ENCODE data around the gene PRTG.
"Not testable (repeated sequence)": the region's sequence is repeated elsewhere in the genome, so short reads cannot be mapped to it uniquely, and the experiment has no call there.

PRTG gene

DNA sequence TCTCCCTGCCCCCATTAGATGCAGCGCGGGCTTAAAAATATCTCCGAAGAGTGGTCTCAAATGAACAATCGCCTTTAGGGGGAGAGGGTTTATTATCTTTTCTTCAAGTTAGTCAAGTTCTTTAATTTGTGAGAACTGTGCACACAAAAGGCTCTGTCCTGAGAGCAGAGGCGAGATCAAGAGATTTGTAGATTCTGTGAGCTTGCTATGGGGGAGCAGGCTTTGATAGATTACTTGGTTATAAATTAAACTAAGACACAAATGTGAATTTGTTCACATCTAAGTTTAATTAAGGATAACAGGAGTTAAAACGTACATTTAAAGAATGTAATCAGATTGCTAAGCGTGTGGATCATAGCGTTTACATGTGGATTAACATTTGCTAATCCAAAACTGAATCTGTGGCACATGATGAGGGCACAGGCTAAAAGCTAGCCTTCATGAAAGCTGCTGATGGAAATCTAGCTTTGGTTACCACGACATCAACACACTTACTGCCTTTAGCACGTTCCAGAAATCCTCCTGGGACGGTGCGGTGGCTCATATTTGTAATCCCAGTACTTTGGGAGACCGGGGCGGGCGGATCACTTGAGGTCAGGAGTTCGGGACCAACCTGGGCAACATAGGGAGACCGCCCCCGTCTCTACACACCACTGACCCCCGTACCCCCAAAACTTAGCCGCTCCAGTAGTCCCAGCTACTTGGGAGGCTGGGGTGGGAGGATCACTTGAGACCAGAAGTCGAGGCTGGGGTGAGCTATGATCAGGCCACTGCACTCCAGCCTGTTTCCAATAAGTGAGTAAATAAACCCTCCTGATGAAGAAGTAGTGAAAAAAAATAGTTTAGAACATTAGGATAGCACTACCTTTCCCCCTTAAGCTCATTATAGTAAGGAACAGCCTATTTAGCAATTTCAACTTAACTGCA is 1.0 kb upstream of the PRTG start:
- DNase-seq (ENCODE audit: low read depth) = no peak

DNA sequence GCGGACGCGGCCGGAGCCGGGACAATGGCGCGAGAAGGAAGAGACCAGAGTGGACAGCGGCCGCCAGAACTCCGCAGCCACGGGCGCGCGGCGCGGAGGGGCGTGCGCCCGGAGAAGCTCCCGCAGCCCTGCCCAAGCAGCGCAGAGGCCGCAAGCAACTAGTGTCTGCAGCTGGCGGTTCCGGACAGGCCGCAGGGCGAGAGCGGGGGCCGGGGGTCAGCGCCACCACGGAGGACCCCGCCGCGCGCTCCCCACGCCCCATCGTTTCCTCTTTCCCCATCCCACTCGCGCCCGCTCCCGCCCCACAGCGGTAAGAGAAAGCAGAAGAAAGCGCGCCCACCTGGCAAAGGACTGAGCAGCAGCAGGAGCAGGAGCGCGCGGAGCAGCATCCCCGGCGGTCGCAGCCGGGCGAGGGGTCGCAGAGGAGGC is 440 bp downstream of the PRTG start:
- DNase-seq (ENCODE audit: low read depth) = no peak

DNA sequence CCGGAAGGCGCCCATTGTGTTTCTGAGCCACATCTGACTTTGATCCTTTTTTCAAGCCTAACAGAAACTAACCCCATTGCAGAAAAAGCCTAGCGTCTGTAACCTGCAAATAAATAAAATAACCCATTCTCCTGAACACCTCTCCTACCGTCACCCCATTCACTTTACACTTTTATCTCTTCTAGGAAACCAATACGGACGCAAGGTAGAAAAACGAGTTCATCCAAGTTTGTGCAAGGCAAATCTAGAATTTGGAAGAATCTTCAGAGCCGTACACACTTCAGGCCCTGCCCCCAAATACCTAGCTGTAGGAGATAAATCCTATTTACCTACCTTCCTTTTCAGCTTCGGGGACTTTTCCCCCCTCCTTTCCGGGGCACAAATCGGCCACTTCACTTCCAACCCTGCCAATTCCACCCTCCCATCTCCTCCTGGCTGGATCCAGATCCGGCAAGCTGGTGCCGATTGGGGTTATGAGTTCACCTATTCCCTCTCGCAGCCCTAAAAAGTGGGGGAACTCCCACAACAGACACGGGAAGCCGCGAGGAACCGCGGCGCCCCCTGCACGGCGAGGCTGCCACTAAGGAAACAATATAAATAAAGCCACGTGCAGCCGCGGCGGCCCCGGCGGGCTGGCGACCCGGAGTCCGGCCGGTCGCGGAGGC is 987 bp downstream of the PRTG start:
- no peak for DNase-seq (ENCODE audit: low read depth)

DNA sequence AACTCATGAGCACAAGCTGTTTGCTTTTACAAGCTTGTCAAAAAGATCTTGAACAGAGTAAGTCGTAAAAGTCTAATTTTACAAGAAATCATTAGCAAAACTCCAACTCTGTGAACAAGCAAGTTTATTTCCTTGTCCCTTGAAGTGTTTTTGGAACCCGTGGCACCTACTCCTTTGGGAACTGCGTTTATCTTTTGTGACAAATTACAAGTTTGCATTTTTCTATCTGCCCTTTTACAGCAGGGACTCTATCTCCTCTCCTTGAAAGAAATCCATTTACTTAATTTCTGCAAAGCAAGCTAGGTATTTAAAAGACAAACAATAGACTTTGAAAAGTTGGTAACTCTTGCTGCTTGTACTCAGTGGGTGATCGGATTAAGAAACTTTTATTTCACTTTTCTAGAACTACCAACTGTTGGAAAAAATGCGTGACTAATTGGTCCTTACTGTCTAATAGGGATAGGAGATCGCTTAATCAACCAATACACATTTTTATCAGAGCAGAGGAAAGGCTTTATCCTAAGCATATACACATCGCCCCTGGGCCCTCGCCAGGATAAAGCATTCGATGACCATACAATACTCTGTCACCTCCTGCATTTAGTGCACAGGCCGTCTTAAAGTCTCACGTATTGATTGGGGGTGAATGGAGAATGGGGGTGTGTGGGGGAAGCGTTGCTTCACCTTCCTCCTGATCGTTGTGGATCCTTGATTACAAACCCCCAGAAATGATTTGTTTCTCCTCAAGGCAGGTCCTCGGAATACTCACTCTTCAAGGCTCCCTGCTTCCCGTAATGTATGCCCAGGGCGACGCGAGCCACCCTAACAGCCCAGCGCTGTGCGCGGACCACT is 1.7 kb downstream of the PRTG start:
- DNase-seq (ENCODE audit: low read depth) = no peak

DNA sequence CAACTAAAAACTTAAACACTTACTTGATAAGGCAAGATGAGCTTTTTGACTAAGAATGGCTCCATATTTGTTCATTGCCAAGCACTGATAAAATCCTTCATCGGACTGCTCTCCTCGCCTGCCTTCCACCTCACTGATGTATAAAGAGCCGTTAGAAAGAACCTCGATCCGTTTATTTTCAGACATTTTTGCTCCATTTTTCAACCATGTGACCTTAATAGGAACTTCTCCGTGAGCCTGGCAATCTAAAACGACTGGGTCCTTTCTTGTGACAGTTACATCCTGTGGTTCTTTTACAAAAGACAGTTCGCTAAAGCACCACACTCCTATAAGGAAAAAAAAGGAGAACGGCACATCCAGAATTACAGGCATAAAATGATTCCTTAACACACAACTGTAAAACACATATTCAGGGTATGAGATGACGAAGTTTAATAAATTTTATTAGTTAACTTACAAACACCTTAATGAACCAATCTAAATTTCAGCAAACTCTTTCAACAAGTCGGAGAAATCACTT is 2.5 kb downstream of the PRTG start:
- no peak for DNase-seq (ENCODE audit: low read depth)

DNA sequence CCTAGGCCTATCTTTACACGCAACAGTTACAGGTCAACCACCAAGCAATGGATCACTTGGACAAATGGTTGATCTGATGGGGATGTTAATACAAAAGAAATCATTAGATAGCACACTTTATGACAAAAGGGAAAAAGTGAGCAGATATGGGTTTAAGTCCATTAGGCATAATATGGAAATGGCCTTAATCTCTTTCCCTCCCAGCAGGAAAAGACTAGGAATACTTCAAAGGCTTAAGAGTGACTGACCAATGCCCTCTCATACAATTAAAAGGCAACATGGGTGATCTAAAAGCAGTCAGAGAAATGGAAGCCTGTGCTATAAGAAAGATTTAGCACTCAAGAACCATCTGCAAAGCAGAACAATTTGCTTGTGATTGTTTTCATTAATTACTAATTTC is 3.3 kb downstream of the PRTG start:
- DNase-seq (ENCODE audit: low read depth) = no peak

DNA sequence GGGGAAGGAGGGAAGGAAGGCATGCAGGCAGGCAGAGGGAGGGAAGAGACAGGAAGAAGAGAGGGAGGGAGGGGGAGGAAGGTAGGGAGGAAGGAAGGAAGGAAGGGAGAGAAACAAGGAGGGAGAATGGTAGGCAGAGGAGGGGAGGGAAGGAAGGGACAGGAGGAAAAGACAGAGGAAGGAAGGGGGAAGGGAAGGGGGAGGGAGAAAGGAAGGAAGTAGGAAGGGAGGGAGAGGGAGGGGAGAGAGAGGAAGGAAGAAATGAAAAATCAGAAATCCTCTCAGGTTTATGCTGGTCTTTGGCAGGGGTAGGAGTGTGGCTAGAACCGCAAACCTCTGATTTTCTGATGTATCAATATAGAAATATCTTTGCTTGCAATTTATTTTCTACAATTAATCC is 4.2 kb downstream of the PRTG start:
- no peak for DNase-seq (ENCODE audit: low read depth)

DNA sequence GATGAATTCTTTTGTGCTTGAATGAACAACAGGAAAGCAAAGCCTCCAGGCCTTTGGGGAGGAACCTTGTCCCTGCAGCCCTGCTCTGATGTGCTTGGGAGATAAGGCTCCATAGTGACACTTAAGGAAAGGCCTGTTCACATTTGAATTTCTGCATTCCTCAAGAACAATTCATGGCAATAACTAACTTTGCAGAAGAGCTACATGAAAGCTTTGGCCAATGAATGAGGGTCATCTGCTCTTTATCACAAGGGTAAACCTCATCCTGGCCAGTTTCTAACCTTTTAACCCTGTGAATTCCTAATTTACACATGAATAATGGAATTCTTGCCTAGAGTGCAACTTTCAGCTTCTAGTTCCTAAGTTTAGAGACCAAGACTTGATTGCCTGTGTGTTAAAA is 5.6 kb downstream of the PRTG start:
- DNase-seq (ENCODE audit: low read depth) = no peak

DNA sequence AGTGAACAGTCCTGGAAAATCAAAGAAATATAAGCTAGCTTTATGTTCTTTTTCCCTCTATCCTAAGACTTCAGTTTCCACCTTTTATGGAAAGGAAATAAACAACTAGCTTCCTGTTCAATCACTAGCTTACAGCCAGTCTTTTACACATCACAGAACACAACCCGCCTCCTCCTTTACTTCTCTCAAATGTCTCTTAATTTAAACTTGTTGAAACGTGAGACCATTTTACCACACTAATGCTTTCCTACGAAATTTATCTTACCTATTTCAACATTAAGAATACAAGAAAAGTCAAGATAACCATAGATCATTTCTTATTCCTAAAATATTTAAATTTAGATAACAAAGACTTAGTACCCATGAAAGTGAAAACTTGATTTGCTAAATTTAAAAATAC is 6.2 kb downstream of the PRTG start:
- DNase-seq (ENCODE audit: low read depth) = no peak

DNA sequence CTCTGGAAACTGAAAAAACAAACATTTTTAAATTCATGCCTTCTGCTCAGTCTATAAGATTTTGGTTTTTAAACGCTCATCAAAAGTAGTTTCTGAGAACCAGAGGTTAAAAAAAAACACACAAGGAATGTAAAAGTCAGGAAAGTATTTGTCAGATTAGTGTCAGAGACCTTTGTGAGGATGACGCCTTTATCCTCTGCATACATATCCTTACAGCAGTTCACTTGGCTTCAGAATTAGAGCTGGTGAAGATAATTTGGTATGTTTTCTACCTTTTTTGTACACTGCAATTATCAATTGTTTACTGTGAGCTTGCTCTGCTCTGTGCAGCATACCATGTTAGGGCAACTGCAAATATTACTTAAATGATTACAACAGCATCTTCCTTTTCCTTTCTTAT is 8.3 kb downstream of the PRTG start:
- no peak for DNase-seq (ENCODE audit: low read depth)

DNA sequence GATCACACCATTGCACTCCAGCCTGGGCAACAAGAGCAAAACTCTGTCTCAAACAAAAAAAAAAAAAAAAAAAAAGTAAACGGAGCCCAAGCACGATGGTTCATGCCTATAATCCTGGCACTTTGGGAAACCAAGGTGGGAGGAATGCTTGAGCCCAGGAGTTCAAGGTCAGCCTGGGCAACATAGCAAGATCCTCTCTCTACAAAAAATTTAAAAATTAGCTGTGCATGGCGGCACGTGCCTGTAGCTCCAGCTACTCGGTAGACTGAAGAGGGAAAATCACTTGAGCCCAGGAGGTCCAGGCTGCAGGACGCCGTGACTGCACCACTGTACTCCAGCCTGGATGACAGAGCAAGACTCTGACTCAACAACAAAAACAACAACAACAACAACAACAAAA is 9.5 kb downstream of the PRTG start:
- not testable (repeated sequence) for DNase-seq (ENCODE audit: low read depth)

DNA sequence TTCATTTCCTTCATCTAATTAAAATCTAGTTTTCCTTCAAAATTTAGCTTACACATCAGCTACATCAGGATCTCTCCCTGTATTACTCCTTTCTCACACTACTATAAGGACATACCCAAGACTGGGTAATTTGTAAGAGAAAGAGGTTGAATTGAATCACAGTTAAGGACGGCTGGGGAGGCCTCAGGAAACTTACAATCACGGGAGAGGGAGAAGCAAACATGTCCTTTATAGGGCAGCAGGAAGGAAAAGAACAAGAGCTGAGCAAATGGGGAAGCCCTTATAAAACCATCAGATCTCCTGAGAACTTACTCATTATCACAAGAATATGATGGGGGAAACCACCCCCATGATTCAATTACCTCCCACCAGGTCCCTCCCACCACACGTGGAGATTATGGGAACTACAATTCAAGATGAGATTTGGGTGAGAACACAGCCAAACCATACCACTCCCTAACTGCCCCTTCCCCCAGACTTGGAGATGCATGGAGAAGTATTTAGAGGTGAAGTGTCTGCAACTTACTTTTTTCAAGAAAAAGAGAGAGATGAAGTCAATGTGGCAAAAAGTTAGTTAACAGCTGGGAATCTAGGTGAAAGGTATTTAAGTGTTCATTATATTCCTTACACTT is 21.3 kb downstream of the PRTG start:
- no peak for DNase-seq (ENCODE audit: low read depth)

DNA sequence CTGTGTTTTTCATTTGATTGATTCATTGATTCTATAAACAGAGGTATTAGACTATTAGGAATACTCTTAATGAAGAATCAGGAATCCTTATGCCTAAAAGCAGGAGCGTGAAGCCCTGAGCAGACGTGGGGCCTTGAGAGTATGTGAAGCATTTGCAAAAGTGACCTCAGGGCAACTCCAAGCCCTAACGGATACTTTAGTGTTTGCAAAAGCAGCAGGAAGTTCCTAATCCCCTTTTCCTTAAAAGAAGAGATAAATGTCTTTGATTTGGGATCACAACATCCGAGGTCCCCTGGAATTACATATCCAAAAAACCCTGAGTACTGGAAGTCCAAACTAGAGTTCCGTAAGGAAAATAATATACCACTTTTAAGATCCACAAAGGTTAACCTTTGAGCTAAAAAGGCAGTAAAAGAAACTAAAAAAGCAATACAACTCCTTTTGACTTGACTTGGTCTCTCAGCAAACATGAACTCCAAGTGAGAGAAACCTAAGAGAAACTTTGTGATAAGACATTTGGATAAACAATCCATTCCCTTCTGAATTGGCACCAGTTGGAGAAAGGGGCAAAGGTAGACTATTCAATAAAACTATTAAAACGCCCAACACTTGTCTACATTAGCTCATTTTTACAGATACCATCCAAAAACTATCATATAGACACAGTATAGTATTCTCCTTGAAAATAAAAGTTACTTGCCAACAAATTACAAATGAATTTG is 27.4 kb downstream of the PRTG start:
- DNase-seq (ENCODE audit: low read depth) = no peak

DNA sequence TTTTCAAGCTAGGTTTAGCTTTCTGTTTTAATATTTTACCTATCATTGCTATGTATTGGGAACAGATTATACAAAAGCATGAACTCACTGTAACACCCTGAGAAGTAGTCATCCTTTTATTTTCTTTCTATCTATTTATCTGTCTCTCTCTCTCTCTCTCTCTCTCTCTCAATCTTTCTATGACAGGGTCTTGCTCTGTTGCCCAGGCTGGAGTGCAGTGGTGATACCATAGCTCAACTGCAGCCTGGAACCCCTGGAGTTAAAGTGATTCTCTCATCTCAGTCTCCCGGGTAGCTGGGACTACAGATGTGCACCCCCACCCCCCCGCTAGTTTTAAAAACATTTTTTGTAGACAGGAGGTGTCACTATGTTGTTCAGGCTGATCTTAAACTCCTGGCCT is 28.9 kb downstream of the PRTG start:
- DNase-seq (ENCODE audit: low read depth) = no peak

DNA sequence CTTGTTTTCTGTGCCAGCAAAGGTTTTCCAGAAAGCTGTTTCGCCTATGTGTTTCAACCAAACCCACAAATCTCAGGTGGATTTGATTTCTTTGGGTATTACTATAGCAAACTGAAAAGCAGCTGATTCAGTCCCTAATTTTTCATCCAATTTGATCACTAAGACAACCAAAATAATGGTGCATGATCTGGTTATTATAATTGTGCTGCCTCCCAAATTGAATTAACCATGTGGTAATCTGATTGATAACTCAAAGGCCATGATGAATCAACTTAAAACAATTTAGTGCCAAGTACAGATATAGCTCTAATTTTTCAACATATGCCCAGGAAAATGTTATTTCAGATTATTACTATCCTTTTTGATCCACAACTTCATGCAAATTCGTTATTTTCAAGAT is 30.6 kb downstream of the PRTG start:
- DNase-seq (ENCODE audit: low read depth) = no peak

DNA sequence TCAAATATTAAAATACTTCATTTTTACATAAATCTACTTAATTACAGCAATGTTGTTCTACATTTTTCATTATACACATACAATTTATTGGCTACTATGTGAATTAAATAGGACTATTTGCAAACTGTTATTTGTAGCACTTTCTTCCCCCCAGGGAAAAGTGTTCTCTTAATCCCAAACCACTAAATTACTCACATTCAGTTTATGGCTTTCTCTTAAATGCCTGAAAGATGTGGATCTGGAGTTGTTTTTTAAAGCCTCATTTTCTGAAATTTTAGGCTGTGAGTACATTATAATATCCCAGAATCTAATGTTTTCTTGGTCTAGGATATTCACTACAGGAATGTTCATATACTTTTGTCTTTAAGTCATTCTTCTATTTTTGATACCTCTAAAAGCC is 32.7 kb downstream of the PRTG start:
- peak; percentile 34 for DNase-seq (ENCODE audit: low read depth)

DNA sequence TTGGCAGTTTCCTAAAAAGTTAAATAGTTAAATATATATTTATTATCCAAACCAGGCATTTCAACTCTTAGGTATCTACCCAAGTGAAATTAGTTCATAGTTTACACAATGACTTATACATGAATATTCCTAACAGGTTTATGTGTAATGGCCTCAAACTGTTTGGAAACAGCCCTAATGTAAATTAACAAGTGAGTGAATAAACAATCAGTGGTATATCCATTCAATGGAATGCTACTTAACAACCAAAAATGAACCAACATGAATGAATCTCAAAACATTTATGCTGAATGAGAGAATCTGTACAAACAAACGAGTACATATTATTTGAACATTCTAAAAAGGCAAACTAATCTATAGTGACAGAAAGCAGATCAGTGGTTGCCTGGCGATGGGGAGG is 33.5 kb downstream of the PRTG start:
- DNase-seq (ENCODE audit: low read depth) = no peak

DNA sequence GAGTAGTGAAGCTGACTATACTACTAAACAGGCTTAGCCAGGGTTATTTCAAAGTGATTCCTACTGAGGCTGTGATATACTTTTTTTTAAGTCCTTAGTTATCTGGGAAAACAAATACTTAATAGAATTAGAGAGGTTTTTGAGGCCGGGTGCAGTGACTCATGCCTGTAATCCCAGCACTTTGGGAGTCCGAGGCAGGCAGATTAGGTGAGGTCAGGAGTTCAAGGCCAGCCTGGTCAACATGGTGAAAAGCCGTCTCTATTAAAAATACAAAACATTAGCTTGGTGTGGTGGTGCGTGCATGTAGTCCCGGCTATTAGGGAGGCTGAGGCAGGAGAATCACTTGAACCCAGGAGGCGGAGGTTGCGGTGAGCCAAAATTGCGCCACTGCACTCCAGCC is 34.2 kb downstream of the PRTG start:
- DNase-seq (ENCODE audit: low read depth) = no peak

DNA sequence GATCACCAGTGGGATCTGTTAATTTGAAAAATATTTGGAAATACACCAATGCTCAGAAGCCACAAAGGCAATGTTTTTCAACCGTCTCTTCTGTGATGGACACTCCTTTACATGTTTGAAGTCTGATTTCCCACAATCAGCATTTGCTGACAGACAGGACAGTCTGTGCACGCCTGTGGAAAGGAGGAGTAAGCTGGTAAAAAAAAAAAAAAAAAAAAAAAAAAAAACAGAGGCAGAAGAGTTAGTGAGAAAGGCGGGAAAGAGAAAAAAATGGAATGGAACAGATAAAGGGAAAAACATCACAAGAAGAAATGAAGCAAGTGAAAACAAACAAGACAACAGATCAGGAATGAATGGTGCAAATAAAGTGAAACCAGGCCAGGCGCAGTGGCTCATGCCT is 35.0 kb downstream of the PRTG start:
- no peak for DNase-seq (ENCODE audit: low read depth)

DNA sequence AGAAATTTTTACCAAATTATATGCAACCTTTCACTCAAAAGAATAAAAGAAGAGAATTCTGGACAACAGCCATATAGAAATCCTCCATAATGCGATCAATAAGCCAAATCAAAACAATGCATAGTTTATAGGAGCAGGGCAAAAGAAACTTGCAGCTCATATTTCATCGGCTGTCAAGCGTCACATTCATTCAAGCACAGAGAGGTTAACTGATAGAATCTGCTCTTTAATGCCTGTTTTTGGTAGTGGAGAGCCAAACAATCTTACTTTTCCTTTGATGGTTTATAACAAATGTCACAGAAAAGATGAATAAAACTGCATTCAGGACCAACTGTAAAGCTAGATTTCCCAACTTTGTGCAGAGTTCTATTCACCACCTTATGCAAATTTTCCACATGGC is 35.4 kb downstream of the PRTG start:
- no peak for DNase-seq (ENCODE audit: low read depth)

DNA sequence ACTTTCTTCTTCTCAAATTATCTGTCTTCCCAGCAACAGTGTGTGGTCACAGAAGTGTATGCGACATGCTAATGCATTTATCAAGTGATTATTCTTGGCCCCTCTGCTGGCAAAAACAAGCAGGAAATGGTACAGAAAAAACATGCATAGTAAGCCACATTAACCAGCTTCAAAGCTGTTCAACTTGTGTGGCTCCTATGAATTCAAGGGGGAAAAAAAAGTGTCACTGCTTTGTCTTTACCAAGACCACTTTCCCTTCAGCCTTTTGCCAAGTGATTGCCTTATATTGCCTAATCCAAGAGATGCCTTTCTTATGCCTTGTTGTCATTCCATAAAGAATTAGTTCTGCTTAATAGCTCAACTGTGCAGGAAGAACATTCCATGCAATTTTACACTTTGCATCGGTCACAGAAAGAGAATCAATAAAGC is 39.1 kb downstream of the PRTG start:
- DNase-seq (ENCODE audit: low read depth) = no peak
